NCI-H1417 (cell line): ENCODE results near the gene CXXC5.
A peak's percentile ranks its signal among the peaks of the same experiment; 100 is the strongest.

ENCODE experiments used
- DNase-seq, 3 experiments: peaks; one replicate each; lab custom pipeline; 2025; lab: John Stamatoyannopoulos, UW

CXXC5 gene

DNA sequence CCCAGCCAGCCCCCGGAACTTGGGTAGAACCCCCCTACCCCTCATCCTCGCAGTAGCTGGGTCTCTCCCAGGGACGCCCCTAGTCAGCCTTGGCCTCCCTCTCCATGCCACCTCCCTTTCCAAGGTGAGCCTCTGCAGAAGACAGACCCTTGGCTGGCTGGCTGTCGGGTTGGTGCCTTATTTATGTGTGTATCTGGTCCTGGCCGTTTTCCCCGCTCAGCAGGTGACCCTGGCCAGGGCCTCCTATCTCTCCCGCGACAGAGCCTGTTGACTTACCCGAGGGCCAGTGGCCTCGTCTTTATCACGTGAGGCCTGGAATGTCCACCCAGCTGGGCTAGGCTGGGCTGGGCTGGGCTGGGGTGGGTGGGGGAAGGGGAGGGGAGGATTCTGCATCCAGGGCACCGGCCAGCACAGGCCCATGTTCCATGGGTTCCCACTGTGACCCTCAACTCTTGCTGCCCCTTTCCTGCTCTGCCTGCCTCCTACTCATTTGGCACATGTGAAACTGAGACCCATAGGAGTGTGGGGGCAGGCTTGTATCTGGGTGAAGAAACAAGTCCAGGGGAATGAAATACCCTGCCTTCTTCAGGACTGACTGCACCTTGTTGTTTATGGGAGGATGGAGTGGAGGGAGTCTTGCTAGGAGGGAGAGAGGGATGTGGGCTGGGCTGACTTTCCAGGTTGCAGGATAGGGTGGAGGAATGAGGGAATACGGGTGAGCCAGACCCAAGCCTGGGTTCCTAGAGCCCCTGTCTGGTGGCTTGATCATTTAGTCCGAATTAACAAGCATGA, 3.1 kb downstream of the CXXC5 start:
- DNase-seq, result peak in 1 of 3 experiments; percentile 14

DNA sequence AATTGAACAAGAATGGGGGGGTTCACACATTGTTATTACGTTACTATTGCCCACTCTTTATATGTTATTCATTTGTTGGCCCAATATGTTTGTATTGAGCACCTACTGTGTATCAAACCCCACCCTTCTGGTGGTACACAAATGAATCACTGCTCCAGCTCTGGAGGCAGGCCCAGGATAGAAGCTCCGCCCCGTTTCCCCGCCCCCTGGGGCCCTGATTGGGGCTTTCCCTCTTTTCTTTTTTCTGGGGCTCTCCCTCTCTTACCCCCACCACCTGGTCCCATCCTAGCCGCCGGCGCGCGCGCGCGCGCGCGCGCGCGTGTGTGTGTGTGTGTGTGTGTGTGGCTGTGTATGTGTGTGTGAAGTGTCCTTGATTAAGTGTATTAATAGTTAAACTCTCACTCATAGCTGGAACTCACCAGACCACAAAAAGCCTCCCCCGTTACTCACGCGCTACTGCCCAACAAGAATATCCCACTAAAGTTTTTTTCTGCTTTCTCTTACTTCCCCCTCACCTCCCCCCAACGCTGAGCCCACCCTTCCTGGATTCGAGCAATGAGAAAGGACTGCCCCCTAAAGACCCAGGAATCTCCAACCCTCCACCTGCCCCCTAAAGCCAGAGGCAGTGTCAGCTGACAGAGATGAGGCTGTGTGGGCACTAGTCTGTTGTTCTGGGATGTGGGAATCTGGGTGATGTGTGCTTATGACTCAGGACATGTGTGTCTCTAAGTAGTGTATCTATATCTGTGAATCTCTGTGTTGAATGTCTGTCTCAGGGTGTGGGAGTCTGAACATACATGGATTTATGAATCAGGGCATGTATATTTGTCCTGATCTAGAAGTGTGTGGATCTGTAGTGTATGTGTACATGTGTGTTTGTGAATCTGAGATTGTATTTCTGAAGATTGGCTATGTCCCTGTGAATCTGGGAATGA, 4.0 kb downstream of the CXXC5 start:
- peak in 1 of 3 experiments; percentile 11 for DNase-seq

DNA sequence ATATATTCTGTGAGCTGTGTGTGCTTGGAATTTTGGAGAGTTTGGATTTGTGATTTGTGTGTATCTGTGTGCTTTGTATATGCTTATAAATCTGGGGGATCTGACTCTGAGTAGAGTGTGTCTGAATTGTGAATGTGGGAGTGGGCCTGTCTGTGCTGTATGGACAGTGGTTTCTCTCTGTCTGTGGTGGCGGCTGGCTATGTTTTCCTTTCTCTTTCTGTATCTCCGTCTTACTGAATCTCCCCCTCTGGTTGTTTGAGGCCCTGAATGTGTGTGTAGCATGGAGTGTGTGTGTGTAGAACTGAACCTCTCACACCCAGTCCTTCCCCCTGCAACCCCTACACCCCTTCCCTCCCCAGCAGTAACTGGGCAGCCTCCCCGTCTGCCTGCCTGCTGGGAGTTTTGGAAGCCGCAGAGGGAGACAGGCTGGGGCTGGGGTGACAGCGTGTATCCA, 4.7 kb downstream of the CXXC5 start:
- no peak for DNase-seq

DNA sequence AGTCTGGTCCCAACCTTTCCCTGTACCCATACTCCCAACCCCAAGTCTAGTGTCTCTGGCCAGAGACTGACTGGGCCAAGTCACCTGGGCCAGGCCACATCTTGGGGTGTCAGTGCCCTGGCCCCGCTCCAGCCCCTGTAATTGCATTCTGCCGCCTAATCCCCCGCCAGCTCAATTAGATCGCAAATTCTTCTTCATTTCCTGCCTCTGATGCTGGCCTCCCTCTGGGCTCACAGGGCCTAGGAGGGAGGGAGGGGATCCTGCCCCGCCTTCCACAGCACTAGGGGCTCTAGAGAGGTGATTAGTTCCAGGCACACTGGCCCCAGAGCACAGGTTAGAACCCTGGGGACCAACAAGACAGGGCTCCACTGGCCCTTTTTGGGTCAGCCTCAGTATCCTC, 5.5 kb downstream of the CXXC5 start:
- DNase-seq, result peak in 1 of 3 experiments; percentile 27

- no peak for DNase-seq
Measured at GRCh38 chr5:139654464-139654863, 6.3 kb downstream of the CXXC5 start.

- no peak for DNase-seq
Measured at GRCh38 chr5:139654871-139655491, 6.8 kb downstream of the CXXC5 start.

DNA sequence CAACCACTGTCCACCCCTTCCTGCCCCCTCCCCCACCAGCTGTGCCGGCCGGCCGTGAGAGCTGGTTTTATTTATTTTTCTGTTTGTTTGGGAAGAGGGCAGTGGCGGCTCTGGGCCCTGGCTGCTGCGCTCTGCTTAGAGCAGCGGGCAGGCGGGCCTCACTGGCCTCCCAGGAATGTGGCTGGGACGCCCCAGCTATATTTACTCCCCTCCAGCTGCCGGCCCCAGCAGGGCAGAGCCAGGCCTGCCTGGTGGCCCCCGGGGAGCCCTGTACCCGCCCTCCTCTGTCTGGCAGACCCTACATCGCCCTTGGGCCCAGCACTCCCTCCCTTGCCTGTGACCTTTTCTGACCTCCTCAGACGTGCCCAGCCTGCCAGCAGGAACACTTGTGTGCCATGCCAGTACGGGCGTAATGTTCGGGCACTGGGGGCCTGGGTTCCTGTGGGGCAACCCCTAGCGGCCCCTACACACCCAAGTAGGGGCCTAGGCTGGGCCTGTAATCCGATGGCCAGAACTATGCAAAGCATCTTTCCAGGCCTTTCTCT, 7.7 kb downstream of the CXXC5 start:
- DNase-seq, result peak in 1 of 3 experiments; percentile 23

- DNase-seq, result no peak
Measured at GRCh38 chr5:139657363-139658321, 9.5 kb downstream of the CXXC5 start.

DNA sequence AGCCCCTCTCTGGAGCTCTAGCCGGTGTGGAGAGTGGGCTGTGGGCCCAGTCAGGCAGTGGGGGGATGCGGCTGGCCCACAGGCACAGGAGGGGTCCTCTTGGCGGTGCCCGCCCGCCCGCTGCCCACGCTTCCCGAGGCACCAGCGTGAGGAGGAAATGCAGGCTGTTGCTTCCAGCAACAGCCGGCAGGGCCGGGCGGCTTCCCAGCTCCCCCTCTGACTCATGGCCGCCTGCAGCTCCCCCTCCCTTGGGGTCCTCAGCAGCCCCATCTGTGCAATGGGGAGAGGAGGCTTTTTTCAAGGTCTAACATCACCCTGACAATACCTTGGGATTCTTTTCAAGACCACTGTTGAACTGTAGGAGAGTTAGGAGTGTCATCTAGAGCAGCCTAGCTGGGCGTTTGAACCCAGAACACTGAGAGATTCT, 10.4 kb downstream of the CXXC5 start:
- DNase-seq, result no peak

DNA sequence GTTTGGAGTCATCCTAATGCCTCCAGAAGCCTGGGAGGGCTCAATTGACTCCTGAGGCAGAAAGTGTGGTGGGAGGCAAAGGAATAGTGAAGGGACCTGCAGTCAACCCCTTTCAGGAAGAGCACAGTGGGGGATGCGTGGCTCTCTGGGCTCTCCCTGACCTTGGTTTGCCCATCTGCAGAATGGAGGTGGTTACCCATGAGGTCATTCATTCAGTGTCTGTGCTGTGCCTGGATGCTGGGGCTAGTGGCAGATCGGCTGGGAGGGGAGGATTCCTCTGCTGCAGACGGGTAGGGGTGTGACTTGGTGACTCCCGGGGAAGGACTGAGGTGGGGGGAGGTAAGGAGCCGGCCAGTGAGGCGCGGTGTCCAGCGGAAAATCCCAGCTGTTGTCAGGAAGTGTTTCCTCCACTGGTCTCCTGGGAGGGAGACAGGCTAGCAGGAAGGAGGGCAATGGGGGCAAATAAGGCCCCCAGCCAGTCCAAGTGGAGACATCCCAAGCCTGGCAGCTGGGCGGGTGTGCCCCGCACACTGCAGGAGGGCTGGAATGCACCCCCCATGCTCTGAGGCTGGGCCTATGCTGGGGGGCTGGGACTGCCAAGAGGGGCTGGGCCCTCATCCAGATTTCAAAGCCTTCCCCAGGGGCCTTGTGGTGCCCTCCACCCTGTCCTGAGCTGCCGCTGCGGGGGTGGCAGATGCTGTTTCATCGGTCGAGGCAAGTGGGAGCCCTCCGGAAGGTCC, 10.9 kb downstream of the CXXC5 start:
- no peak for DNase-seq

DNA sequence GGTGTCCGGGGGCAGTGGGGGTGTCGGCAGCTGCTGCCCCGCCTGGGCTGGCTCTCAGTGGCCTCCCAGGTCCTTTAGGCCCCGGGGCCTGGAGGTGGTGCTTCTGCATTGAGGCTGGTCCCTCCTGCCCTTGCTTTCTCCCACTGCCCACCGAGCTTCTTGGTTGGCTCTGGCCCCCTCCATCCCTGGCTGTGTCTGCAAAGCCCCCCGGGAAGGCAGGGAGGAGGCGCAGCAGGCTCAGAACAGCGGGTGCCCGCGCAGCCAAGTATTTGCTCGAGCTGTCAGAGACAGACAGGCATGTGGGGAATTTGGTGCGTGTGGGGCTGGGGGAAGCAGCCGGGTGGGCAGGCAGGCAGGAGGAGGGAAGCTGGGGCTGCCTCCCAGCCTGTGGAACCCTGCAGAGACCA, 11.5 kb downstream of the CXXC5 start:
- no peak for DNase-seq

DNA sequence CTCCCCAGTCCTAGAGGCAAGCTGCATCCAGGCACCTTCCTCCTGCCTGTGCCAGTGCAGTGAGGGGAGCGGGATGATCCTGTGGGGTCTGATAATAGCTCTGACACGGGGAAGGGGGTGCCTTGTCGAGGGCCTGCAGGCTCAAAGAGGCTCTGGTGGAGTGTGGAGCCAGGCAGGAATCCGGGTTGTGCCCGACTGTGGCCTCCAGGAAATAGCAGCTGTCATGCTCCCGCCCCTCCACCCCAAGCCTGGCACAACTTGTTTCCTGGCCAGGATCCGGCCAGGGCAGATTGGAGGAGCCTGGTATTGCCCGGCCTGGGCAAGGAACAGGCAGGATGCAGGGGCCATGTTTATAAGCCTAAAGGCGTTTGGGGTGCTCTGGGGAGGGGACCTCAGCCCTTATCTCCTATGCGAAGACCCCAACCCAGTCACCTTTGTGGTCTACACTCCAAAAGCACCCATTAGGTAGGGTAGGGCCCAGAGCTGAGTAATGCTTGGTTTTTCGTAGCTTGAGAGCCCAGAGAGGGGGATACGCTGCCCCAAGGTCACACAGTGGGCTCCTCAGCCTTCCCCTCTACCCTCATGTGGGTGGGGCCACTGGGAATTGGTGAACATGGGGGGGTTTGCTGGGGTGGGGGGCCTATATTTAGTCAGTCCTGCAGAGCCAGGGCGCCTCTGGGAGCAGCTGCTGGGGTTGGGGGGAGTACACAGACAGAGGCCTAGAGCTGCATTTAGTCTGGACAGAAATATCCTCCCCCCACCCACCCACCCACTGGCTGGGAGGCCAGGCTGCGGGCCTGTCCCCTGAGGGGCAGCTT, 12.2 kb downstream of the CXXC5 start:
- no peak for DNase-seq

DNA sequence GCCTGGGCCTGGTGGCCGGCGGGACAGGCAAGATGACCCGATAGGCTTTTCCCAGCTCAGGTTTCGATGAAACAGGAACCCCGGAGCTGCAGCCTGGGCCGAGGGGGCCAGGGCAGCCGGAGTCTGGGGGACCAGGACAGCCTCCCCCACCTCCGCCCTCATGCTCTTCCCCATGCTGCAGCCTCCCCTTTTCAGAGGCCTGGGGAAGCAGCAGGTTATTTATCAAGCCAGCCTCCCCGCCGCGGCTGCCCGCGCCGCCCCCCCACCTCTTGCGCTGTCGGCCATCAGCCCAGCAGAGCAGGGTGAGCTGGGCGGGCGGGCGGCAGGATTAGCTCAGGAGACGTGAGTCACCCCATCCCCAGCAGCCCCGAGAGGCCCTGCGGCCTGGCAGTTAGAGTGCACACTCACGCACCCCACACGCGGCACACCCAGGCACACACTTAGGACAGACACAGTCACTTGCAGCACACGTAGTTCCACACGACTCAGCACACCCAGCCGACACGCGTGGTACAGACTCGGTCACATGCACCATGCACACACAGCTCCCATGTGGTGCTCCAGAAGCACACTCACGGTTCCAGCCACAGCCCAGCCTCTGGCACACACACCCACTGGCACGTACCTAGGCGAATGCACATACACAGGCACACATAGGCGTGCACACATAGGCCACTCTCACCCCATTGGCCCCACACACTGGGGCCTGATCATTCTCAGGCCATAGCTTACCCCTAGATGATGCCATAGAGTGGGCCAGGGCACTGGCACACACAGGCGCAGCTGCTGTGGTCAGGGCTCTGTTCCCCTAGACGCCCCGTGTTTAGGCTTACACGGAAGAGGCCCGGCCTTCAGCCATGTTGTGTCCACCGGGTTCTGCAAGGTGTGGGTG, 13.0 kb downstream of the CXXC5 start:
- peak in 2 of 3 experiments; percentile 34 to 57 for DNase-seq

DNA sequence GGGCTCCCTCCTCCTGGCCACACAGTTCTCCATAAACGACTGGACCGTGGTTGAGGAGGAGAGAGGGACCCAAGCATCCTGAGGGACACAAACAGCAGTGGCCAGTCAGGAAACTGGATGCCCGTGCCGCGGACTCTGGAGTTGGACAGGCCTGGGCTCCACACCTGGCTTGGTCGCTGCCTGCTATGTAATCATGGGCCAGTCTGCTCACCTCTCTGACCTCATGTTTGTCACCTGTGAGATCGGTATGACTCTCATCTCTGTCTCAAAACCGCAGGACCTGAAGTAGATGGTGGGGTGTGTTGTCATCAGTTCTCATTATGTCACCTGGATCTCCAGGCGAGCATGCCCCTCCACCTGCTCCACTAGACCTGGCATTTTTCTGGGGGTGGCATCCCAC, 14.5 kb downstream of the CXXC5 start:
- no peak for DNase-seq

DNA sequence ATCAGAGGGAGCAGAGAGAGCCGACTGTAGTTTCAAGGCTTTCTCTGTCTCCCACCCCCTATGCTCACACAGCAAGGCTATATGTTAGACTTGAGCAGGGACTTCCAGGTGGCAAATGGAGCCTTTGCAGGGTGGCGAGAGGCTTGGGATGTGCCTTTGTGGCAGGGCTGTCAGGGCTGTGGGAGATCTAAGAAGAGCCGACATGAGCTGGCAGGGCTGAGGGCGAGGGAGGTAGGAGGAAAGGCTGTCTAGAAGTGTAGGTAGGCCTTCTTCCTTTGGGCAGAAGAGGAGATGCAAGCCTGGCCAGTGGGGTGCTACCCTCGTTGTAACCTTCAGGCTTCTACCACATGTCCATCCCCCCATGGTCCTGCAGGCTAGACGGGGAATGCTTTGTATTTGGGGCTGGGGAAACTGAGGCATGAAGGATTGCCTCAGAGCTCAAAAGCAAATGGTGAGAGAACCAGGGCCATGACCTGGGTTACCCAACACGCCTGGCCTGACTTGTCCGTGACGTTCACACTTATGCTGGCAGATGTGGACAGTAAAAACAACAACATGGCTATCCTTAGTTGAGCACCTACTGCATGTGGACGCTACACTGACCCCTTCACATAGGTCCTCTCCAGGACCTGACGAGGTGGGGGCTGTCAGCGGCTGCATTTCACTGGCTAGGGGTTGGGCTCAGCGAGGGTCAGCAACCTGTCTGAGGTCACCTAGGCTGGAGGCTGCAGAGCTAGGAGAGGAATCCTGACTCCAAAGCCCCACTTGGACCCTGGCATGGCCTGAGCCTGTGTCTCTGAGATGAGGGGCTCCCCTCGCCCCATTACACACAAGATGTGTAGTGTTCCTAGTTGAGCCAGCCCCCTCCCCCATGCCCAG, 15.3 kb downstream of the CXXC5 start:
- no peak for DNase-seq

- DNase-seq, result peak in 1 of 3 experiments; percentile 19
Measured at GRCh38 chr5:139664086-139664693, 16.0 kb downstream of the CXXC5 start.
